Effector memory CD8-positive, alpha-beta T cell (primary cell): ENCODE results near the gene R3HDM1.
"Not testable (repeated sequence)": the region's sequence is repeated elsewhere in the genome, so short reads cannot be mapped to it uniquely, and the experiment has no call there.

ENCODE experiments used
- ATAC-seq: fragments of 150-1000 bp; cut with Tn5 transposase; replicated peaks from 2 replicates; pipeline ENCODE4 v1.10.0; 2021; ENCODE audit warnings: mild to moderate bottlenecking, moderate library complexity
- DNase-seq, 3 experiments: peaks; one replicate each; pipeline ENCODE4 v3.0.0; 2021
- H3K27ac Mint-ChIP-seq, 2 donors: one replicate each; pipeline ENCODE4 v1.8.0; 2022; ENCODE audit warnings: mild to moderate bottlenecking in 2 of 2, mixed read lengths in 2 of 2, moderate library complexity in 2 of 2
- H3K27me3 Mint-ChIP-seq, 2 donors: one replicate each; pipeline ENCODE4 v1.8.0; 2022; ENCODE audit warnings: mixed read lengths in 2 of 2
- H3K36me3 Mint-ChIP-seq: one replicate; pipeline ENCODE4 v1.8.0; 2022; ENCODE audit warnings: mild to moderate bottlenecking, moderate library complexity, mixed read lengths; ENCODE audit not compliant: insufficient read depth
- H3K4me1 Mint-ChIP-seq, 2 donors: one replicate each; pipeline ENCODE4 v1.8.0; 2022; ENCODE audit warnings: low read depth in 2 of 2, mixed read lengths in 2 of 2
- H3K4me3 Mint-ChIP-seq, 2 donors: one replicate each; pipeline ENCODE4 v1.8.0; 2022; ENCODE audit warnings: mild to moderate bottlenecking in 2 of 2, mixed read lengths in 2 of 2, moderate library complexity in 2 of 2
- H3K9me3 Mint-ChIP-seq, 2 donors: one replicate each; pipeline ENCODE4 v1.8.0; 2022; ENCODE audit warnings: mixed read lengths in 2 of 2

The R3HDM1 gene

DNA sequence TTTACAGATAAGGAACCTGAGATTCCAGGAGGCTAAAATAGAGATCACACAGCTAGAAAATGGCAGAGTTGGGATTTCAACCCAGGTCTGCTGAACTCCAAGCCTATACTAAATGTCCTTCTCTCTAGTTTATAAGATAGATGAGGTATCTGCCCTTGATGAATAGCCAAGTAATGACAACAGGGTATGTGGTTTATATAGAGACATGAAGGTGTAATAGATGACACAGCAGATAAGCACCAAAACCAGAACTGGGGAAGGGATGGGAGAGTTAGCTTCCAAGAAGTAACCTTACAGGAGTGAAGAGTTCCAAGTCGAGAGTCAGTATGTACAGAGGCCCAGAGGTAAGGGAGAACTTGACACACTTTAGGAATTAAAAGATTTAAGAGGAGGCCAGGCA is 105.7 kb downstream of the R3HDM1 start:
- H3K4me1 Mint-ChIP-seq, result peaks cover 0 to 2% of the 10 kb centered on the region in 2 donors
- peak overlapping the region in 1 of 2 donors; percentile 41 for H3K27ac Mint-ChIP-seq
- DNase-seq (no peak), ATAC-seq (no peak)
- H3K27me3 Mint-ChIP-seq, result no peaks in the 10 kb centered on the region
- no peaks in the 10 kb centered on the region for H3K9me3 Mint-ChIP-seq
- H3K36me3 Mint-ChIP-seq, result peaks cover 20% of the 10 kb centered on the region
- no peak overlapping the region for H3K4me3 Mint-ChIP-seq

DNA sequence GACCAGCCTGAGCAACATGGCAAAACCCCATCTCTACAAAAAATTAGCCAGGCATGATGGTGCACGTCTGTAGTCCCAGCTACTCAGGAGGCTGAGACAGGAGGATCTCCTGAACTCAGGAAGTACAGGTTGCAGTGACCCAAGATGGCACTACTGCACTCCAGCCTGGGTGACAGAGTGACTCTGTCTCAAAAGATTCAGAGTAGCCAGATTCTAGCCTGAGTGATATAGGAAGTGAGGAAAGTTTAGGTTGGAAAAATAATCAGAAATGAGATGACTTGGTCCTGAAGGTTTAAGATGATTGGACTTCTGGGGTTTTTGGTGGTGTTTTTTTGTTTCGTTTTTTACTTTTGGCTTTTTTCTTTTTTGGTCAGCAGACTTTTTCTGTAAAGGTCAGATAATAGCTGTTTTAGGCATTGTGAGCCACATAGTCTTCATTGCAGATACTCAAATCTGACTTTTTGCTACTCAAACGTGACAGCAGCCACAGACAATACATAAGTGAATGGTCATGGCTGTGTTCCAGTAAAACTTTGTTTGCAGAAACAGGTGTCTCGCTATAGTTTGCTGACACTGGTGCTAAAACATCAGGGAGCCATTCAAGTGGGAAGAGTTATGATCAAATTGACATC is 106.3 kb downstream of the R3HDM1 start:
- Mint-ChIP-seq H3K27ac (peak overlapping the region in 1 of 2 donors; percentile 41), H3K4me1 (peaks cover 0 to 2% of the 10 kb centered on the region in 2 donors), H3K9me3 (no peaks in the 10 kb centered on the region), H3K36me3 (peaks cover 23% of the 10 kb centered on the region), H3K4me3 (no peak overlapping the region), H3K27me3 (no peaks in the 10 kb centered on the region)
- ATAC-seq, result no peak
- DNase-seq, result no peak

DNA sequence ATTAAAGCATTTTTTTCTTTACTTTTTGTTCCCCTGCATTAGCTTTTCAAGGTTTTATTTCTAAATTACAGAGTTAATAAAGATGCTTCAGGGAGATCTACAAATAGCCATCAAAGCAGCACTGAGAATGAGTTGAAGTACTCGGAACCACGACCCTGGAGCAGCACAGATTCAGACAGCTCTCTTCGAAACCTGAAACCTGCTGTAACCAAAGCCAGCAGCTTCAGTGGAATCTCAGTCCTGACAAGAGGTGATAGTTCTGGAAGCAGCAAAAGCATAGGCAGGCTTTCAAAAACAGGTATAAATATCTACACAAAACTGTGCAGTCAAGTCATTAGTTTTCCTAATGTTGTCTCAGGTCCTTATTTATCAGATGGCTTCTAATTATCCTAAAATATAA is 107.5 kb downstream of the R3HDM1 start:
- Mint-ChIP-seq H3K4me3 (no peak overlapping the region), H3K36me3 (peaks cover 23% of the 10 kb centered on the region), H3K27me3 (no peaks in the 10 kb centered on the region), H3K4me1 (peaks cover 0 to 2% of the 10 kb centered on the region in 2 donors), H3K9me3 (no peaks in the 10 kb centered on the region), H3K27ac (no peak overlapping the region)
- DNase-seq, result no peak
- ATAC-seq, result no peak

DNA sequence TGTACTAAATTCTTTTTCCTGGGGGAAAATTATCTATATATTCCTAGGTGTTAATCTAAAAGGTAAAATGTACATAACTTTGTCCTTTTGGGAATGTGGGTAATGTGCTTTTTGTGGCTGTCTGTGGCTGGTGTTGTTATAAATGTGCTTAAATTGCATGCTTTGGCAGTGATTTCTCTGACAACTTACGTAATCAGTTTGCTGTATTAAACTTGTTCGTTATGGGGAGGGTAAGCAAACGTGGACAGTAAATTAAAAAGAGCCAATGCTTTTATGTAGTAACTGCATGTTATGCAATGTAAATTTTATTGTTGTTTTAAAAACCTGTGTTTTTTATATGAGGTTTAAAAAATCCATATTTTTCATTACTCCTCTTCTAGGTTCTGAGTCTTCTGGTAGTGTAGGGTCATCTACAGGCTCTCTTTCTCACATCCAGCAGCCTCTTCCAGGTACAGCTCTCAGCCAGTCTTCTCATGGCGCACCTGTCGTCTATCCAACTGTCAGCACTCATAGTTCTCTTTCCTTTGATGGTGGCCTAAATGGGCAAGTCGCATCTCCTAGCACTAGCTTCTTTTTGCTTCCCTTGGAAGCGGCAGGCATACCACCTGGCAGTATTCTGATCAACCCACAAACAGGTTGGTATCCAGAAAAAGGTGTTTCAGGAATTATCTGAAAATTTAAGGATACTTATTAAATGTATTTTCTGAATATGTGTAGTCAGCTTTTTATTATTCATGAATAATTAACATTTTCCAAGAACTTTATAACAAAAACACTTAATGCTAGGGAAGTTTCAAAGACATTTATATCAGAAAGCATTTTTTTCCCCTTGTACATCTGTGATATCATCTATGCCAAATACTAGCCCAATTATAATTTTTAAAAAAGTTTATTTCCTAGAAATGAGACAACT is 110.1 kb downstream of the R3HDM1 start:
- peaks cover 0 to 2% of the 10 kb centered on the region in 2 donors for H3K4me1 Mint-ChIP-seq
- H3K4me3 Mint-ChIP-seq, result no peak overlapping the region
- H3K27ac Mint-ChIP-seq, result no peak overlapping the region
- no peak for ATAC-seq
- H3K27me3 Mint-ChIP-seq, result no peaks in the 10 kb centered on the region
- no peak for DNase-seq
- H3K9me3 Mint-ChIP-seq, result no peaks in the 10 kb centered on the region
- H3K36me3 Mint-ChIP-seq, result peaks cover 35% of the 10 kb centered on the region

DNA sequence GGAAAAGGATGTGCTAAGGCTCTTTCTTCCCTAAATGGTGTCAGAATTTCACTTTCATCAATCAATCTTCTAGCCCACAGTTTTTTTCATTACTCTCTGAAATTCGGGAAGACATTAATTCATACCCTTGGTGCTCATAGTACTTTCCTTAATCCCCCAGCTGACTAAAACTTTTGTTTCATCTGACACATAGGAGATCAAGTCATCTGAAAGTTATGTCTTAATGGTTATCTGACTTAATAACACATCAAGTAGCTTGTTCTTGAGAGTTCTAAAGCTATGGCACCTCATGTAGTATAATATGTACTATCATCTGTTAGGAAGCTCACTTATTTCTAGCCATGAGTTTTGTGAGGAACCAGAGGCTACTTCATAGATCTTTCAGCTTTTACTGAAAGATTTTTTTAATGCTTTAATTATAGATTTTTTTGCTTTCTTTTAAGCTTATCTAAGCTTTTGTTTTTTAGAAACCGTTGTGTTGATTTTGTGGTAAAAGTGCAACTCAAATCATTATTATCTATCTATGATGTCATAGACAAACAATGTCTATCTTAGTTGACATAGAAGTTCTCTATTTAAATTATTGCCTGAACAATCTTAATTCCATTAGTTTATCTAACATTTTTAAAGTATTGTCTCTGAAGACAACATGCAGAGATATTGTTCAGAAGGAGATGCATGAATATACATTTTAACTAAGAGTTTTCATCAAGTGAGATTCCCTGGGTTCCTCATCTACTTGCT is 116.7 kb downstream of the R3HDM1 start:
- Mint-ChIP-seq H3K36me3 (peaks cover 27% of the 10 kb centered on the region), H3K27me3 (no peaks in the 10 kb centered on the region), H3K4me3 (no peak overlapping the region), H3K4me1 (no peaks in the 10 kb centered on the region), H3K9me3 (no peaks in the 10 kb centered on the region), H3K27ac (no peak overlapping the region)
- no peak for ATAC-seq
- DNase-seq, result no peak

DNA sequence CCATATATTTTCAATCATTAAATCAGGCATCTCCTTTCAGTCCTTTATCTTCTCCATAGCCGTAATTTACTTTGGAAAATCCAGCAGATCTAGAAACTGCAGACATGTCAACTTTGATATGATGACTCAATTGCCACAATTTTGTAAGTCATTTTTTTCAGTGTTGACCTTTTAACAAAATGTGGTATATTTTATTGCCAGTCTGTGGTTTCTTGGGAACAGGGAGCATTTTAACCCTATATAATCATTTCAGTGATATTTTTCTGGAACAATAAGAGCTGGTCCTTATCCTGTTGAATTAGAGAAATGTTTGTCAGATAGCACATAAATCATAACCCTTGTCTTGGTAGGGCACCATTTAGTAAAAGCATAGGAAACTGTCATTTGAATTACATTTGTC is 119.4 kb downstream of the R3HDM1 start:
- H3K4me3 Mint-ChIP-seq, result no peak overlapping the region
- ATAC-seq (no peak), DNase-seq (no peak)
- H3K4me1 Mint-ChIP-seq, result peaks cover 0 to 1% of the 10 kb centered on the region in 2 donors
- no peaks in the 10 kb centered on the region for H3K27me3 Mint-ChIP-seq
- H3K27ac Mint-ChIP-seq, result no peak overlapping the region
- peaks cover 33% of the 10 kb centered on the region for H3K36me3 Mint-ChIP-seq
- no peaks in the 10 kb centered on the region for H3K9me3 Mint-ChIP-seq

DNA sequence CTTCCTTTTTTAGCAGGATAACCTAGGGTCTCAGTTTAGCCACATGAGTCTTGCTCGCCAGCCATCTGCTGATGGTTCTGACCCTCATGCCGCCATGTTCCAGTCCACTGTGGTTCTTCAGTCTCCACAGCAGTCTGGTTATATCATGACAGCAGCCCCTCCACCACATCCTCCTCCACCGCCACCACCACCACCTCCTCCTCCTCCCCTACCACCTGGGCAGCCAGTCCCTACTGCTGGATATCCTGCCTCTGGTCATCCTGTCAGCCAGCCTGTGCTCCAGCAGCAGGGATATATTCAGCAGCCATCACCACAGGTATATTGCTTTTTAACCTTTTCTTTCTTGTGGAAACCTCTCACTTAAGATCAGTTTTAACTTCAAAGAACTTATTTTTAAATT is 120.4 kb downstream of the R3HDM1 start:
- DNase-seq, result no peak
- Mint-ChIP-seq H3K36me3 (peaks cover 28% of the 10 kb centered on the region), H3K9me3 (no peaks in the 10 kb centered on the region), H3K27me3 (no peaks in the 10 kb centered on the region), H3K4me3 (no peak overlapping the region), H3K4me1 (peaks cover 0 to 1% of the 10 kb centered on the region in 2 donors), H3K27ac (no peak overlapping the region)
- ATAC-seq, result no peak

DNA sequence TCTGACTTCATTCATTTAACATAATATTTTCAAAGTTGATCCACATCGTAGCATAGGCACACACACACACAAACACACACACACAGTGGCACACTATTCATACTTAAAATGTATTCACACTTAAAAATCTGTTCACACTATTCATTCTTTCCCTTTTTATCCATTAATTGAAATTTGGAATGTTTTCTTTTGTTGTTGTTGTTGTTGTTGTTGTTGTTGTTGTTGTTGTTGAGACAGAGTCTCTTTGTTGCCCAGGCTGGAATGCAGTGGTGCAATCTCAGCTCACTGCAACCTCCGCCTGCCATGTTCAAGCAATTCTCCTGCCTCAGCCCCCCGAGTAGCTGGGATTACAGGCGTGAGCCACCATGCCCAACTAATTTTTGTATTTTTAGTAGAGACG is 123.0 kb downstream of the R3HDM1 start:
- not testable (repeated sequence) for H3K27me3 Mint-ChIP-seq, H3K9me3 Mint-ChIP-seq
- H3K36me3 Mint-ChIP-seq, result peaks cover 33% of the 10 kb centered on the region

DNA sequence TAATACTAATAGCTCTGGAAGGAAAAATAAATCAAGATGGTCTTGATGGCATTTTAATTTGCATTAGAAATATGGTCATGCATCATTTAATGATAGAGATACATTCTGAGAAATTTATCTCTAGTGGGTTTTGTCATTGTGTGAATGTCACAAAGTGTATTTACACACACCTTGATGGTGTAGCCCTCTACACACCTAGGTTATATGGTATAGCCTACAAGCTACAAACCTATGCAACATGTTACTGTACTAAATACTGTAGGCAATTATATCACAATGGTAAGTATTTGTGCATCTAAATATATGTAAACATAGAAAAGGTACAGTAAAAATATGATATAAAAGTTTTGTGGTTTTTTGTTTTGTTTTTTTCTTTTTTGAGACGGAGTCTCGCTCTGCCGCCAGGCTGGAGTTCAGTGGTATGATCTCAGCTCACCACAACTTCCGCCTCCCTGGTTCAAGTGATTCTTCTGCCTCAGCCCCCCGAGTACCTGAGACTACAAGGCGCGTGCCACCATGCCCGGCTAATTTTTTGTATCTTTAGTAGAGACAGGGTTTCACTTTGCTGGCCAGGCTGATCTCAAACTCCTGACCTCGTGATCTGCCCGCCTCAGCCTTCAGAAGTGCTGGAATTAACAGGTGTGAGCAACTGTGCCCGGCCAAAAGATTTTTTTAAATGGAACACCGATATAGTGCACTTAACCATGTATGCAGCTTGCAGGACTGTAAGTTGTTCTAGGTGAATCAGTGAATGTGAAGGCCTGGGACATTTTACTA is 126.7 kb downstream of the R3HDM1 start:
- Mint-ChIP-seq H3K27me3 (no peaks in the 10 kb centered on the region), H3K9me3 (no peaks in the 10 kb centered on the region), H3K27ac (peak overlapping the region; percentile 90 to 92), H3K4me1 (peaks cover 7 to 11% of the 10 kb centered on the region in 2 donors), H3K4me3 (peak overlapping the region; percentile 76 to 77), H3K36me3 (peaks cover 26% of the 10 kb centered on the region)
- DNase-seq, result peak; percentile 40 to 51 (median 42)
- peak; percentile 95 for ATAC-seq

More for the DNA sequence above, 123.0 kb downstream of the R3HDM1 start:
- H3K4me3 Mint-ChIP-seq, DNase-seq, ATAC-seq: not testable (repeated sequence)
- H3K4me1 Mint-ChIP-seq, result peaks cover 7 to 11% of the 10 kb centered on the region in 2 donors
- H3K27ac Mint-ChIP-seq, result peak overlapping the region in 1 of 2 donors; percentile 19

DNA sequence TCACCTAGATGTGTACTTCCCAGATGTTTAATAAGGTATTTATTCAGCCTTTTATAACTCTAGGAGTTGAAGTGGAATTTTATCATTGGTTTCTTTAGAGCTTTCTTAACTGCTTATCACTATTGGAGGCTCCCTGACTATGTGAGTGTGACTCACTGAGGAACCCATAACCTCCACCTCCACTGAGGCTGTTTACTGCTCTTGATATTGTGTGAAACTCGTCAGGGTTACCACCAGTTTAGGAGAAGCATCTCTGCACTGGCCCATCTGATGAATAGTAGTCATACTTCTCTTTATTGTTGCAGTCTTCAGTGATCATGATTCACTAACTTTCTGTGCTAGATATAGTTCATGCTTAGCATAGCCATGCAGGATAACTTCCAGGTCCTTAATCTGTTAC is 130.8 kb downstream of the R3HDM1 start:
- H3K9me3 Mint-ChIP-seq, result no peaks in the 10 kb centered on the region
- no peak overlapping the region for H3K4me3 Mint-ChIP-seq
- H3K27ac Mint-ChIP-seq, result no peak overlapping the region
- ATAC-seq (no peak), DNase-seq (no peak)
- H3K36me3 Mint-ChIP-seq, result peaks cover 16% of the 10 kb centered on the region
- no peaks in the 10 kb centered on the region for H3K27me3 Mint-ChIP-seq
- H3K4me1 Mint-ChIP-seq, result peaks cover 6 to 19% of the 10 kb centered on the region in 2 donors

DNA sequence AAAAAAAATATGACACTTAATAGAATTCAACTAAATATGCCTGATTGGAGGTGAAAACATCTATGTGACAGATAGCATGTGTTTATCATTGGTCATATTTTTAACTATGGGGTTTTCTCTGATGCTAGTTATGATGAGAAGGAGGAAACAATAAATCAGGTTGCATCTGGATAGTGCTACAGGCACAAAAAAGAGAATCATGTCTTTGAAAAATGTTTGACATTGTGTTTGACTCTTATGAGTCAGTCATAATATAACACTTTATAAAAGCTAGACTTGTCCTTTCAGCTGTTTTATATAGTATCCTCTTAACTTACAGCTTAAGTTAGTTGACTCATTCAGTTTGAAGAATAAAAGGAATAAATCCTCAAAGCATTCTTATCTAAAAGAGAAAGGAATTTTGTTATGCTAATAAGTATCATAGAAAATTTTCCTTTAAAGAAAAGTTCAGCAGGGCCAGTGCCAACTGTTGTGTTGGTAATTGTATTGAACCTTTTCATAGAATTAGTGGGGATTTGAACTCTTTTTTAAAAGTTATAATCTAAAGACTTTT is 131.9 kb downstream of the R3HDM1 start:
- ATAC-seq, result no peak
- Mint-ChIP-seq H3K36me3 (peaks cover 15% of the 10 kb centered on the region), H3K9me3 (no peaks in the 10 kb centered on the region), H3K27me3 (no peaks in the 10 kb centered on the region), H3K4me1 (peaks cover under 1 to 10% of the 10 kb centered on the region in 2 donors), H3K27ac (no peak overlapping the region), H3K4me3 (no peak overlapping the region)
- DNase-seq, result no peak

DNA sequence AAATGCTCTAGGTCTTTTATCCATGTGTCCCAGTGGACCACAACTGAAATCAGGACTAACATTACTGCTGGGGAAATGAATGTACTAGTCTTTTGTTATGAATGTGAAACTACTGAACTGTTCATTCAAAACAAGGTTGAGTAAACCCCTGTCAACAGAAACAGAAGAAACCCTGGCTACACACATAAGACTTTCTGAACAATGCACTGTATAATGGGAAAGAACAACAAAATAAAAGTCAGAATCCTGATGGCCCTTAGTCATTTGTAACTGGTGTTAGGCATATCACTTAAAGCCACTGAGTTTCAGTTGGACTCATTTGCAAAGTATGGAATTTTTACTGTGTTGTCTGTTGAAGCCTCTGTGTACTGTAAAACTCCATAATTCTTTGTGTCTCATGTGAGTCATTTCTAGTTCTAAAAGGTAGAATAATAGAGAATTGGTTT is 133.4 kb downstream of the R3HDM1 start:
- H3K4me3 Mint-ChIP-seq, result no peak overlapping the region
- DNase-seq, result no peak
- H3K27ac Mint-ChIP-seq, result no peak overlapping the region
- no peaks in the 10 kb centered on the region for H3K9me3 Mint-ChIP-seq
- peaks cover 0 to 8% of the 10 kb centered on the region in 2 donors for H3K4me1 Mint-ChIP-seq
- peaks cover 12% of the 10 kb centered on the region for H3K36me3 Mint-ChIP-seq
- no peaks in the 10 kb centered on the region for H3K27me3 Mint-ChIP-seq
- ATAC-seq, result no peak
